Erythroblast (primary cell): ENCODE measurements around the gene MAJIN.

Experiments used
- GATA1 ChIP-seq: IDR thresholded peaks from 2 replicates; pipeline ENCODE4 v1.6.1; 2011; ENCODE audit warnings: low read depth, mild to moderate bottlenecking, control low read depth, low read length, moderate library complexity
- POLR2A ChIP-seq: IDR thresholded peaks from 2 replicates; pipeline ENCODE4 v1.6.1; 2011; ENCODE audit warnings: mild to moderate bottlenecking, low read length

DNA sequence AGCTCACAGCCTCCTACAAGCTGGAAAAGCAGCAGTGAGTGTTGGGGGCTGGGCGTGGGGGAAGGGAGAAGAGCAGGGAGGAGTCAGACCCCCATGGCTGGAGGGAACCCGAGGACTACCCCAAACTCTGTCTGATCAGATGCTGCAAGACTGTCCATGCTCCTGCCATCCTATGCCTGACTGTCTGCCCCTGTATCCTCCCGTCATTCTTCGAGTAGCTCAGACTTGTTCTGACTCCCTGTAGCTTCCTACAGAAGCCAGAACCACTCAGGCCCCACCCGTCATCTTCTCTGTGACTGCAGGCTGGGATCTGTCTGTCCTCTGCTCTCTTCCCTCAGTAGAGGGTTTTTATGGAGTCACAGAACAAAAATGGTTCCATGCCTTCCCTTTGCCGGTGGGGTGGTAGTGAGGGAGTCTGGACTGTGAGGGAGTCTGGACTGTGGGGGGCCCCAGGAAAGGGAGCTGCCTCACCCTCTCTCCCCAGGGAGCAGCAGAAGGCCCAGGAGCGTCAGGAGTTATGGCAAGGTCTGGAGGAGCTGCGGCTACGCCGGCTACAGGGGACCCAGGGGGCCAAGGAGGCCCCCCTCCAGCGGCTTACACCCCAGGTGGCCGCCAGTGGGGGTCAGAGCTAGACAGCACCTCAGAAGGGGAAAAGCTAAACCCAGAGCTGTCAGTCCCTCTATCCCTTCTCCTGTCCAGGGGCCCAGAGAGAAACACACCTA, 38.5 kb downstream of the MAJIN start:
- no peak for TF ChIP-seq POLR2A
- no peak for TF ChIP-seq GATA1
